HTR-8/SVneo (cell line): ENCODE results near the gene IL19.
"Not testable (repeated sequence)": the region's sequence is repeated elsewhere in the genome, so short reads cannot be mapped to it uniquely, and the experiment has no call there.

Experiments
- DNase-seq: peaks from one replicate; pipeline ENCODE4 v3.0.0; 2011; ENCODE audit warnings: low spot score, mixed read lengths; ENCODE audit not compliant: insufficient read length
- FAIRE-seq: peaks from 2 replicates; lab custom pipeline; 2011; peaks lifted over from hg19 to GRCh38; lab: Jason Lieb, UNC

The IL19 gene

DNA sequence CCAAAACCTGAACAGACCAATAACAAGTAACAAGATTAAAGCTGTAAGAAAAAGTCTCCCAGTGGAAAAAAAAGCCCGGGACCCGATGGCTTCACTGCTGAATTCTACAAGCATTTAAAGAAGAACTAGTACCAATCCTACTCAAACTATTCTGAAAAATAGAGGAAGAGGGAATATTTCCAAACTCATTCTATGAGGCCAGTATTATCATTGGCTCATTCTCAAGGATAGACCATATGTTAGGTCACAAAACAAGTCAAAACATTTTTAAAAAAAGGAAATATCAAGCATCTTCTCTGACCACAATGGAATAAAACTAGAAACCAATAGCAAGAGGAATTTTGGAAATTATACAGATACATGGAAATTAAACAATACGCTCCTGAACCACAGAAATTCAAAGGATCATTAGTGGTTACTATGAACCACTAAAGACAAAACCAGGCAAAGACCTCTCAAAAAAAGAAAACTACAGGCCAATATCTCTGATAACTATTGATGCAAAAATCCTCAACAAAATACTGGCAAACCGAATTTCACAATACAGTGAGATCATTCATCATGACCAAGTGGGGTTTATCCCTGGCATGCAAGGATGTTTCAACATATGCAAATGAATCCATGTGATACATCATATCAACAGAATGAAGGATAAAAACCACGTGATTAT, 80.9 kb downstream of the IL19 start:
- no peak for FAIRE-seq

DNA sequence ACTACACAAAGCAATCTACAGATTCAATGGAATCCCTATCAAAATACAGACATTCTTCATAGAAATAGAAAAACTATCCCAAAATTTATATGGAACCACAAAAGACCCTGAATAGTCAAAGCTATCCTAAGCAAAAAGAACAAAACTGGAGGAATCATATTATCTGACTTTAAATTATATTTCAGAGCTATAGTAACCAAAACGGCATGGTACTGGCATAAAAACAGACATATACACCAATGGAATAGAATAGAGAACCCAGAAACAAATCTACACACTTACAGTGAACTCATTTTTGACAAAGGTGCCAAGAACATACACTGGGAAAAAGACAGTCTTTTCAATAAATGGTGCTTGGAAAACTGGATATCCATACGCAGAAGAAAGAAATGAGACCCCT, 82.1 kb downstream of the IL19 start:
- not testable (repeated sequence) for FAIRE-seq, DNase-seq

More for the DNA sequence above, 80.9 kb downstream of the IL19 start:
- DNase-seq = no peak

GRCh38 chr1:206853696-206854095, 83.1 kb downstream of the IL19 start:
- FAIRE-seq, DNase-seq: not testable (repeated sequence)

- DNase-seq (no peak), FAIRE-seq (no peak)
Measured at GRCh38 chr1:206854401-206855129, 84.0 kb downstream of the IL19 start.

- FAIRE-seq (no peak), DNase-seq (no peak)
Measured at GRCh38 chr1:206855859-206856258, 85.3 kb downstream of the IL19 start.

- DNase-seq = no peak
- FAIRE-seq = no peak
Measured at GRCh38 chr1:206856674-206857464, 86.3 kb downstream of the IL19 start.

GRCh38 chr1:206859082-206859521, 88.5 kb downstream of the IL19 start:
- FAIRE-seq (no peak), DNase-seq (no peak)

GRCh38 chr1:206860165-206860564, 89.6 kb downstream of the IL19 start:
- DNase-seq = no peak
- FAIRE-seq = no peak

GRCh38 chr1:206863266-206863665, 92.7 kb downstream of the IL19 start:
- DNase-seq = no peak
- no peak for FAIRE-seq

DNA sequence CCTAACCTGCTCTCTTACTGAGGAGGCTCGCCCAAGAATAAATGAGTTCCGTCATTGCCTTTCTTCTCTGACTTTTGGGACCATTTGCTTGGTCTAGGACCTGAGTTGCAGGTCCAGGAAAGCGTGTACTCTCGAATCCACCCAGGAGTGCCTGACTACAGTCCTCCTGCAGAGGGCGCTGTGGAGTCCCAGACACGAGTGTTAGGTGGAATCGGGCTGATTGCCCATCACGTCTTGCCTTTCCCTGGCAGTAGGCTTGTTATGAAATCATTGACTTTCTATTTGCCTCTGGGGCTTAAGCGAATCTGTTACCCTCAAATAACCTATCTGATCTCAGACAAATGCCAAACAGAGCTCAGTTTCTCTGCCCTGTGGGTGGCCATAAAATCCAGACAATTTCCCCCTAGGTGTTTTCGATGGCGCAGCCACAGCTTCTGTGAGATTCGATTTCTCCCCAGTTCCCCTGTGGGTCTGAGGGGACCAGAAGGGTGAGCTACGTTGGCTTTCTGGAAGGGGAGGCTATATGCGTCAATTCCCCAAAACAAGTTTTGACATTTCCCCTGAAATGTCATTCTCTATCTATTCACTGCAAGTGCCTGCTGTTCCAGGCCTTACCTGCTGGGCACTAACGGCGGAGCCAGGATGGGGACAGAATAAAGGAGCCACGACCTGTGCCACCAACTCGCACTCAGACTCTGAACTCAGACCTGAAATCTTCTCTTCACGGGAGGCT, 94.5 kb downstream of the IL19 start, which contains the start of gene IL20:
TSS of gene IL20 (plus strand) at position 685 of the 733 bp plus-strand sequence. CDS start 230 bp downstream, outside the sequence.
- peak; percentile 81 for DNase-seq
- FAIRE-seq = peak; percentile 63

- no peak for FAIRE-seq
- peak; percentile 22 for DNase-seq
Measured at GRCh38 chr1:206866062-206866461, 95.5 kb downstream of the IL19 start.

- FAIRE-seq = no peak
Measured at GRCh38 chr1:206867239-206867638, 96.7 kb downstream of the IL19 start.

DNA sequence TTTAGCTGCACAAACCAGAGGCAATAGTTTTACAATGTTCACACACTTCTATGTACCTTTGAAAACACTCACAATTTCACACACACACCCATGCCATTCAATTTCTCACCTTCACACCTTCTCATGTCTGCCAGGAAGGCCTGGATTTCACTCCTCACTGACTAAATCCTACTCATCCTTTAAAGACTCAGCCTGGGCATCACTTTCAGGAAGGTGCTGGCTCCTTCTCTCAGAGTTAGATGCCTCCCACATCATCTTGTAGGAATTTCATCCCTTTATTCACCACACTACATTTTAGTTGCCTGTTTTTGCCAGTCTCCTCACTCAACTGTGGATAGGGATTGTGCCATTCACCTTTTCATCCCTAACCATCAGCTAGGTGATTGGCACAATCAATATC, 97.1 kb downstream of the IL19 start:
- FAIRE-seq (no peak), DNase-seq (no peak)

More at GRCh38 chr1:206867239-206867638, 96.7 kb downstream of the IL19 start:
- no peak for DNase-seq

GRCh38 chr1:206868264-206868663, 97.7 kb downstream of the IL19 start:
- no peak for FAIRE-seq
- DNase-seq = no peak

DNA sequence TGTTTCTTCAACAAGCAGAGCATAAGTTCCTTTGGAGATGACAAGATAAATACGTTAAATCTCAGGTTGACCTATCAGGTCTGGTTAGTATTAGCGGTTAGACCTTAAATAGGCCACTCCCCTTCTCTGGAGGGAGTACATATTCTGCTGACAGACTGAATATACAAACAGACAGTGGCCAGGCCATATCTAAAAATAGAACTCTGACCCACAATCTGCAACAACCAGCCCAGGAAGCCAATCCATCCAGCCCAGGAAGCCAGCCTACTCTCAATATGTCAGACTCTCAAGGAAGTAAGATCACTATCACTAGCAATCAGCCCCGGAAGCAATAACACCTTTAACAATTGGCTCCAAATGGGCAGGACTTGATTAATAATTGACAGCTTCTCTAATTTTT, 101.6 kb downstream of the IL19 start:
- DNase-seq = no peak
- FAIRE-seq = no peak

DNA sequence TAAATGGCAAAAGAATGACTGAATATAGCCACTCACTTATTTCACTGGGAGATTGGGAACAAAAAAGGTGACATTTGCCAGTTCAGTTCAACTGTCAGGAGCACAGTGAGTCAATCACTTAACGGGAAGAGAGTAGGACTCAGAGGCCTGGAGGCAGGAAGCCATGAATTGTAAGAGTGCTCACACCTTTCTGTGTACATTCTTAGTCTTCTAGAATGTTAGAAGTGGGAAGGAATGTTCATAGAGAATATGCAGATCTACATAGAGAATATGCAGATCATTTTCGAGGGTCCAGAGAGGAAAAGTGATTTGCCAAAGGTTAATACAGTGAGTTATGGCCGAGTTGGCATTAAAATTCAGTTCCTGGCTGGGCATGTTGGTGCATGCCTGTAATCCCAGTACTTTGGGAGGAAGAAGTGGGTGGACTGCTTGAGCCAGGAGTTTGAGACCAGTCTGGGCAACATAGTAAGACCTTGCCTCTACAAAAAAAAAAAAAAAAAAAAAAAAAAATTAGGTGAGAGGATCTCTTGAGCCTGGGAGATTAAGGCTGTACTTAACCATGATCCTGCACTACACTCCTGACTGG, 103.1 kb downstream of the IL19 start:
- DNase-seq = no peak
- FAIRE-seq = no peak

- FAIRE-seq (no peak), DNase-seq (no peak)
Measured at GRCh38 chr1:206875752-206876377, 105.3 kb downstream of the IL19 start.

GRCh38 chr1:206878456-206878855, 107.9 kb downstream of the IL19 start:
- FAIRE-seq (no peak), DNase-seq (no peak)

- FAIRE-seq (no peak), DNase-seq (no peak)
Measured at GRCh38 chr1:206880314-206880713, 109.7 kb downstream of the IL19 start.
